CD4-positive, alpha-beta T cell (primary cell): ENCODE measurements around the gene CNNM1. TPM values are rescaled to one million over a fixed set of nuclear protein-coding genes. Genes with fewer than 3 reads are reported as not detected.

Source experiments
- ATAC-seq: fragments of 200-7000 bp; cut with Tn5 transposase; one replicate; pipeline ENCODE4 v1.10.0; 2022; ENCODE audit warnings: mild to moderate bottlenecking; ENCODE audit not compliant: poor library complexity
- CTCF ChIA-PET: fragments of 350-600 bp; sonication (Branson Sonifier 250); formaldehyde crosslinking; loops from one replicate; lab custom pipeline; 2021; ENCODE audit warnings: antibody characterized with exemption, inconsistent platforms; lab: Charles Lee
- POLR2A ChIA-PET: fragments of 350-600 bp; sonication (Branson Sonifier 250); formaldehyde crosslinking; loops from one replicate; lab custom pipeline; 2021; ENCODE audit warnings: antibody characterized with exemption, inconsistent platforms; lab: Charles Lee
- DNase-seq, 14 experiments: peaks; one replicate each; pipeline ENCODE4 v3.0.0-alpha.2; 2013 to 2020; ENCODE audit warnings: mixed read lengths in 2 of 14
- H3K27ac ChIP-seq, 2 donors: one replicate each; pipeline versions ENCODE4 v1.5.1 to v1.7.0; 2013; ENCODE audit warnings: low read length in 2 of 2, low read depth in 1 of 2, mild to moderate bottlenecking in 1 of 2
- H3K27me3 ChIP-seq, 2 experiments: 1 replicate in 1 of 2; 2 replicates in 1 of 2; pipeline versions ENCODE4 v1.6.1 to v1.7.0; 2013; ENCODE audit warnings: low read length in 2 of 2, control low read depth in 1 of 2, mild to moderate bottlenecking in 1 of 2, moderate library complexity in 1 of 2; ENCODE audit not compliant: insufficient read depth in 2 of 2, control insufficient read depth in 1 of 2
- H3K36me3 ChIP-seq: one replicate; pipeline ENCODE4 v1.6.1; 2013; ENCODE audit warnings: low read length, control low read depth; ENCODE audit not compliant: insufficient read depth
- H3K4me1 ChIP-seq: one replicate; pipeline ENCODE4 v1.6.1; 2013; ENCODE audit warnings: low read length, control low read depth; ENCODE audit not compliant: insufficient read depth
- H3K4me3 ChIP-seq: one replicate; pipeline ENCODE4 v1.5.1; 2013; ENCODE audit warnings: mild to moderate bottlenecking, low read length, moderate library complexity
- H3K9me3 ChIP-seq, 2 experiments: 1 replicate in 1 of 2; 2 replicates in 1 of 2; pipeline versions ENCODE4 v1.6.1 to v1.7.0; 2013; ENCODE audit warnings: low read length in 2 of 2, mild to moderate bottlenecking in 2 of 2, control low read depth in 1 of 2, moderate library complexity in 1 of 2; ENCODE audit not compliant: control insufficient read depth in 1 of 2, insufficient read depth in 1 of 2
- H3K27ac Mint-ChIP-seq: one replicate; pipeline ENCODE4 v1.8.0; 2020; ENCODE audit warnings: mixed read lengths
- H3K27me3 Mint-ChIP-seq: one replicate; pipeline ENCODE4 v1.8.0; 2021; ENCODE audit warnings: mixed read lengths
- H3K36me3 Mint-ChIP-seq: one replicate; pipeline ENCODE4 v1.8.0; 2021; ENCODE audit warnings: low read depth, mixed read lengths
- H3K4me1 Mint-ChIP-seq: one replicate; pipeline ENCODE4 v1.8.0; 2021; ENCODE audit warnings: low read depth, mixed read lengths
- H3K4me3 Mint-ChIP-seq: one replicate; pipeline ENCODE4 v1.8.0; 2020; ENCODE audit warnings: mild to moderate bottlenecking, mixed read lengths
- H3K9me3 Mint-ChIP-seq: one replicate; pipeline ENCODE4 v1.8.0; 2020; ENCODE audit warnings: mixed read lengths
- intact Hi-C, 2 experiments: fragments of 100-400 bp; cut with DNase I in 1 of 2; cut with micrococcal nuclease in 1 of 2; formaldehyde crosslinking; loops; one replicate each; pipeline versions ENCODE4 v1.15.1 to v1.9.0; 2023 to 2025; cut with DNase I, micrococcal nuclease
- total RNA-seq, 174 experiments: library from RNA in 2 of 174; stranded (reverse) in 2 of 174; gene quantifications; one replicate each; pipeline ENCODE4 v1.2.3 and lab custom pipeline; 2021 to 2026
- TF ChIP-seq, protein P1 (sequence below): fragments of 200-600 bp; IDR thresholded peaks from one replicate; pipeline ENCODE4 v1.8.0; 2022; ENCODE audit warnings: antibody characterized with exemption, mild to moderate bottlenecking

Gene CNNM1
- total RNA-seq, 2 experiments from 2014 or later, result 0.16 to 0.17 TPM

DNA sequence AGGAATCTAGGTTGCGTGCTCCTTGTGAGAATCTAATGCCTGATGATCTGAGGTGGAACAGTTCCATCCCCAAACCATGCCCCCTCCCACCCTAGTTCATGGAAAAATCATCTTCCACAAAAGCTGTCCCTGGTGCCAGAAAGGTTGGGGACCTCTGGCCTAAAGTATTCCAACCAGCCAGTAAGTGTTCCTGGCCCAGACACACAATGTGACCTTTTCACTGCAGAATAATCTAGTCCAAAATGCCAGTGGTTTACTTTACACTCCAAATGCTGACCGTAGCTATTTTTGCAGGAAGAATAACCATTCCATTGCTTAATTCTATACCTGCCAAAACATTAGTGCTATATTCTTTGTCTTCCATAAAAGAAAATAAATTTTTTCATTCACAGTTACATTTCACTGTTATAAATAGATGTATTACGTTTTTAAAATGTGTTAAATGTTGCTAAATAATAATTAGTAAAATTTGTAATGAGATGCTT, 10.4 kb downstream of the CNNM1 start:
- no peaks in the 10 kb centered on the region for H3K9me3 ChIP-seq
- no peak for ATAC-seq
- CTCF ChIA-PET, result no interaction called here
- no peak for DNase-seq
- Mint-ChIP-seq H3K27ac (no peak overlapping the region), H3K36me3 (no peaks in the 10 kb centered on the region), H3K27me3 (peaks cover 12% of the 10 kb centered on the region), H3K4me1 (no peaks in the 10 kb centered on the region), H3K9me3 (no peaks in the 10 kb centered on the region), H3K4me3 (no peak overlapping the region)
- H3K27ac ChIP-seq, result no peak overlapping the region
- peaks cover 0 to 4% of the 10 kb centered on the region in 2 experiments for H3K27me3 ChIP-seq
- no peaks in the 10 kb centered on the region for H3K4me1 ChIP-seq
- intact Hi-C loops, result no loop called here
- H3K36me3 ChIP-seq, result no peaks in the 10 kb centered on the region
- TF ChIP-seq, protein P1, sequence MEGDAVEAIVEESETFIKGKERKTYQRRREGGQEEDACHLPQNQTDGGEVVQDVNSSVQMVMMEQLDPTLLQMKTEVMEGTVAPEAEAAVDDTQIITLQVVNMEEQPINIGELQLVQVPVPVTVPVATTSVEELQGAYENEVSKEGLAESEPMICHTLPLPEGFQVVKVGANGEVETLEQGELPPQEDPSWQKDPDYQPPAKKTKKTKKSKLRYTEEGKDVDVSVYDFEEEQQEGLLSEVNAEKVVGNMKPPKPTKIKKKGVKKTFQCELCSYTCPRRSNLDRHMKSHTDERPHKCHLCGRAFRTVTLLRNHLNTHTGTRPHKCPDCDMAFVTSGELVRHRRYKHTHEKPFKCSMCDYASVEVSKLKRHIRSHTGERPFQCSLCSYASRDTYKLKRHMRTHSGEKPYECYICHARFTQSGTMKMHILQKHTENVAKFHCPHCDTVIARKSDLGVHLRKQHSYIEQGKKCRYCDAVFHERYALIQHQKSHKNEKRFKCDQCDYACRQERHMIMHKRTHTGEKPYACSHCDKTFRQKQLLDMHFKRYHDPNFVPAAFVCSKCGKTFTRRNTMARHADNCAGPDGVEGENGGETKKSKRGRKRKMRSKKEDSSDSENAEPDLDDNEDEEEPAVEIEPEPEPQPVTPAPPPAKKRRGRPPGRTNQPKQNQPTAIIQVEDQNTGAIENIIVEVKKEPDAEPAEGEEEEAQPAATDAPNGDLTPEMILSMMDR, result no peak
- H3K4me3 ChIP-seq, result no peak overlapping the region
- POLR2A ChIA-PET, result no interaction called here

DNA sequence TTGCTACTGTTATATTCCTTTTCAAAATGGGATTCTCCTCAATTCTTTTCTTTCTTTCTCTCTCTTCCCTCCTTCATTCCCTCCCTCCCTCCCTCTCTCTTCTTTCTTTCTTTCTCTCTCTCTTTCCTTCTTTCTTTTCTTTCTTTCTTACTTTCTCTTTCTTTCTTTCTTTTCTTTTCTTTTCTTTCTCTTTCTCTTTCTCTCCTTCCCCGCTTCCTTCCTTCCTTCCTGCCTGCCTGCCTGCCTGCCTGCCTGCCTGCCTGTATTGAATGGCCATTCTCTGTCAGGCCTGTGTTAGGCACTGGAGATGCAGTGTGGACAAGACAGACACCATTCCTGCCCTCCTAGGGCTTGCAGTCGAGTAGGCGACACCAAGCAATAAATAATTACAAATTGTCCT, 11.5 kb downstream of the CNNM1 start:
- POLR2A ChIA-PET, result no interaction called here
- Histone ChIP-seq H3K36me3 (no peaks in the 10 kb centered on the region), H3K27ac (no peak overlapping the region), H3K4me3 (no peak overlapping the region), H3K9me3 (no peaks in the 10 kb centered on the region), H3K4me1 (no peaks in the 10 kb centered on the region), H3K27me3 (peaks cover 0 to 4% of the 10 kb centered on the region in 2 experiments)
- Mint-ChIP-seq H3K4me3 (no peak overlapping the region), H3K9me3 (no peaks in the 10 kb centered on the region), H3K36me3 (no peaks in the 10 kb centered on the region), H3K27ac (no peak overlapping the region), H3K27me3 (peaks cover 16% of the 10 kb centered on the region), H3K4me1 (no peaks in the 10 kb centered on the region)
- CTCF ChIA-PET, result no interaction called here
- ATAC-seq, result no peak
- TF ChIP-seq, protein P1, result no peak
- DNase-seq, result no peak
- intact Hi-C loops, result no loop called here

DNA sequence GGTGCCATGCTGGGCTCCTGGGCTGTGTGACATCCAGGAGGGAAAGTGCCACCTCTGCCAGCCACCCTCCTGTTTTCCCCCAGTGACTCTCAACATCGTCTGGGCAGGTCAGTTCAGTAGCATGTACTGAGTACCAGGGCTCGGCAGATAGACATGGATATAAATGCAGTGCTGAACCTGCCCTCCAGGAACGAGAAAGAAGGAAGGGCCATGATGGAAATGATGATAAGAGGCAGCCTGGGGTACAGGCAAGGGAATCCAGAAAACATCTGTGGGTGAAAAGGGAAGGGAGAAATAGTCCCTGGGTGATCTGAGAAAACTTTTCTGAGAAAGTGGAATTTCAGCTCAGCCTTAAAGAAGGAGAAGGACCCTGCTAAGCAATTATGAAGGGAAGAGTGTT, 12.1 kb downstream of the CNNM1 start:
- no peaks in the 10 kb centered on the region for H3K36me3 Mint-ChIP-seq
- H3K27me3 Mint-ChIP-seq, result peaks cover 17% of the 10 kb centered on the region
- no peak overlapping the region for H3K27ac Mint-ChIP-seq
- Histone ChIP-seq H3K9me3 (no peaks in the 10 kb centered on the region), H3K4me3 (no peak overlapping the region), H3K4me1 (no peaks in the 10 kb centered on the region), H3K27me3 (peaks cover 0 to 4% of the 10 kb centered on the region in 2 experiments), H3K27ac (no peak overlapping the region), H3K36me3 (no peaks in the 10 kb centered on the region)
- ATAC-seq (no peak), DNase-seq (no peak)
- ChIA-PET POLR2A (no interaction called here), CTCF (no interaction called here)
- TF ChIP-seq, protein P1, result no peak
- H3K4me1 Mint-ChIP-seq, result no peaks in the 10 kb centered on the region
- no peaks in the 10 kb centered on the region for H3K9me3 Mint-ChIP-seq
- intact Hi-C loops, result no loop called here
- H3K4me3 Mint-ChIP-seq, result no peak overlapping the region
